OCI-LY1 (cell line): ENCODE measurements around the gene SPACA7.

ENCODE experiments used
- H2AFZ ChIP-seq: fragments of 200-600 bp; sonication (generic), shearing (Covaris generic); 2 replicates; pipeline ENCODE4 v1.6.0; 2014; ENCODE audit warnings: antibody characterized with exemption, mild to moderate bottlenecking, low read length
- H3F3A ChIP-seq: fragments of 200-600 bp; sonication (generic), shearing (Covaris generic); 2 replicates; pipeline ENCODE4 v1.6.0; 2014; ENCODE audit warnings: mild to moderate bottlenecking, antibody characterized with exemption, low read length, moderate library complexity; ENCODE audit not compliant: insufficient read depth
- H3K27ac ChIP-seq: fragments of 200-600 bp; sonication (generic); 2 replicates; pipeline ENCODE4 v1.5.1; 2014; ENCODE audit warnings: low read length, mixed run types, mild to moderate bottlenecking, low read depth; ENCODE audit not compliant: poor library complexity, severe bottlenecking
- H3K27me3 ChIP-seq: fragments of 200-600 bp; sonication (generic); 2 replicates; pipeline ENCODE4 v1.6.0; 2014; ENCODE audit warnings: antibody characterized with exemption, mild to moderate bottlenecking, low read length, moderate library complexity; ENCODE audit not compliant: insufficient read depth
- H3K36me3 ChIP-seq: fragments of 200-600 bp; sonication (generic); 2 replicates; pipeline ENCODE4 v1.6.1; 2014; ENCODE audit warnings: mild to moderate bottlenecking, antibody characterized with exemption, low read length, moderate library complexity, mixed read lengths; ENCODE audit not compliant: insufficient read depth
- H3K4me1 ChIP-seq: fragments of 200-600 bp; sonication (generic); 2 replicates; pipeline ENCODE4 v1.5.1; 2014; ENCODE audit warnings: mild to moderate bottlenecking, low read length, moderate library complexity; ENCODE audit not compliant: insufficient read depth, severe bottlenecking
- H3K4me2 ChIP-seq: fragments of 200-600 bp; sonication (generic), shearing (Covaris generic); 2 replicates; pipeline ENCODE4 v1.6.1; 2014; ENCODE audit warnings: low read length
- H3K4me3 ChIP-seq: fragments of 200-600 bp; sonication (generic); 2 replicates; pipeline ENCODE4 v1.5.1; 2014; ENCODE audit warnings: low read length, low read depth, mild to moderate bottlenecking, mixed read lengths; ENCODE audit not compliant: poor library complexity, severe bottlenecking
- H3K79me2 ChIP-seq: fragments of 200-600 bp; shearing (Covaris generic); 2 replicates; pipeline ENCODE4 v1.6.1; 2016; ENCODE audit warnings: mixed run types, low read length, mixed read lengths; ENCODE audit not compliant: insufficient read depth
- H3K9ac ChIP-seq: fragments of 200-600 bp; sonication (generic), shearing (Covaris generic); 2 replicates; pipeline ENCODE4 v1.6.1; 2014; ENCODE audit warnings: mild to moderate bottlenecking, low read length, mixed read lengths
- H3K9me2 ChIP-seq: fragments of 200-600 bp; sonication (generic), shearing (Covaris generic); 2 replicates; pipeline ENCODE4 v1.6.1; 2014; ENCODE audit warnings: low read depth, mild to moderate bottlenecking, low read length, mixed read lengths
- H3K9me3 ChIP-seq: fragments of 200-600 bp; shearing (Covaris generic); 2 replicates; pipeline ENCODE4 v1.6.1; 2014; ENCODE audit warnings: low read length, mixed read lengths
- H4K20me1 ChIP-seq: fragments of 200-600 bp; sonication (generic), shearing (Covaris generic); 2 replicates; pipeline ENCODE4 v1.6.0; 2016; ENCODE audit warnings: mild to moderate bottlenecking, low read length; ENCODE audit not compliant: insufficient read depth
- CTCF ChIP-seq: fragments of 200-600 bp; sonication (generic), shearing (Covaris generic); IDR thresholded peaks from 2 replicates; pipeline ENCODE4 v1.5.1; 2017; ENCODE audit warnings: mild to moderate bottlenecking, antibody characterized with exemption, low read length, moderate library complexity, mixed read lengths
- EZH2 ChIP-seq: fragments of 200-600 bp; sonication (generic), shearing (Covaris generic); IDR thresholded peaks from 2 replicates; pipeline ENCODE4 v1.8.0; 2017; ENCODE audit warnings: borderline replicate concordance, mixed run types, mild to moderate bottlenecking, antibody characterized with exemption, low read length, moderate library complexity, mixed read lengths

SPACA7 gene

GRCh38 chr13:112331675-112332074, 44.5 kb upstream of the SPACA7 start:
- no peaks in the 10 kb centered on the region for H3K4me1 ChIP-seq
- no peak overlapping the region for H3K9ac ChIP-seq
- no peaks in the 10 kb centered on the region for H3F3A ChIP-seq
- no peak overlapping the region for H2AFZ ChIP-seq
- no peaks in the 10 kb centered on the region for H3K9me3 ChIP-seq
- no peak overlapping the region for H3K4me3 ChIP-seq
- H3K36me3 ChIP-seq: no peaks in the 10 kb centered on the region
- no peaks in the 10 kb centered on the region for H3K79me2 ChIP-seq
- no peak overlapping the region for H3K4me2 ChIP-seq
- H4K20me1 ChIP-seq: no peaks in the 10 kb centered on the region
- H3K27me3 ChIP-seq: peaks cover 6% of the 10 kb centered on the region; the same call in 1 of the 2 replicates
- TF ChIP-seq CTCF (no peak), EZH2 (no peak)
- H3K9me2 ChIP-seq: no peaks in the 10 kb centered on the region
- H3K27ac ChIP-seq: no peak overlapping the region

DNA sequence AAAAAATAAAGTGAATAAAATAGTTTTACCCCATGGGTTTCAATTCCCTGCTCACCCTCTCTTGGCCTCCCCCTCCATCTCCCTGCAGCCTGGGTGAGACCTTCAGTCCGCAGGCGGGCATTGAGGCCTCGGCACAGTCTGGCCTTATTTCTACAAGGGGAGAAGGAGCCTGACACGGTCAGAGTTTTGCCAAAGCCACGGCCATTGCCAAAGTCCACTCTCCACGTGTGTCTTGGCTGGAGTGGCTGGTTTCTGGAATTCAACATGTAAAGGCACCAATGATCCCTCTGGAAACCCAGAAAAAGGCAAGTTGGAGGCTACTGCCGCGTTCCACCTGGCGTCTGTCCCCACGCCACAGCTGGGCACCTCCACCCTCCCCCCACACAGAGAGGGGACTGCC, 43.4 kb upstream of the SPACA7 start:
- no peak for TF ChIP-seq EZH2
- no peak for TF ChIP-seq CTCF
- Histone ChIP-seq H3K4me1 (no peaks in the 10 kb centered on the region), H3K4me2 (no peak overlapping the region), H4K20me1 (no peaks in the 10 kb centered on the region), H3K79me2 (no peaks in the 10 kb centered on the region), H3K36me3 (no peaks in the 10 kb centered on the region), H3K27me3 (peaks cover 6% of the 10 kb centered on the region; the same call in 1 of the 2 replicates), H3F3A (no peaks in the 10 kb centered on the region), H2AFZ (no peak overlapping the region), H3K27ac (no peak overlapping the region), H3K9ac (no peak overlapping the region), H3K9me3 (no peaks in the 10 kb centered on the region), H3K9me2 (no peaks in the 10 kb centered on the region), H3K4me3 (no peak overlapping the region)

GRCh38 chr13:112333756-112334543, 42.2 kb upstream of the SPACA7 start:
- no peak overlapping the region for H3K9ac ChIP-seq
- TF ChIP-seq CTCF (no peak), EZH2 (no peak)
- H3F3A ChIP-seq: no peaks in the 10 kb centered on the region
- no peaks in the 10 kb centered on the region for H3K9me2 ChIP-seq
- no peaks in the 10 kb centered on the region for H3K36me3 ChIP-seq
- no peaks in the 10 kb centered on the region for H3K9me3 ChIP-seq
- H2AFZ ChIP-seq: no peak overlapping the region
- H4K20me1 ChIP-seq: no peaks in the 10 kb centered on the region
- H3K4me1 ChIP-seq: no peaks in the 10 kb centered on the region
- H3K4me2 ChIP-seq: no peak overlapping the region
- no peak overlapping the region for H3K27ac ChIP-seq
- peaks cover 6% of the 10 kb centered on the region; the same call in 1 of the 2 replicates for H3K27me3 ChIP-seq
- no peaks in the 10 kb centered on the region for H3K79me2 ChIP-seq
- H3K4me3 ChIP-seq: no peak overlapping the region
